Liver (tissue), 3 donors: ENCODE measurements around the gene GPD2.

ENCODE experiments used
- ATF3 ChIP-seq: IDR thresholded peaks from 2 replicates; pipeline ENCODE4 v1.6.1; 2016; ENCODE audit warnings: antibody characterized with exemption
- CTCF ChIP-seq: fragments of 150-350 bp; IDR thresholded peaks from 2 replicates; pipeline ENCODE4 v1.5.1; 2017; ENCODE audit warnings: improper control_type of control experiment, low read depth, low read length; ENCODE audit not compliant: missing input control
- REST ChIP-seq: IDR thresholded peaks from 2 replicates; pipeline ENCODE4 v1.6.1; 2016; ENCODE audit warnings: antibody characterized with exemption, mild to moderate bottlenecking
- YY1 ChIP-seq: IDR thresholded peaks from 2 replicates; pipeline ENCODE4 v1.6.1; 2016; ENCODE audit warnings: antibody characterized with exemption, mild to moderate bottlenecking
- donor health status: healthy.
- donor health status: healthy.

- no peak for TF ChIP-seq CTCF
- no peak for TF ChIP-seq ATF3
- TF ChIP-seq YY1, result peak; percentile 77
- TF ChIP-seq REST, result peak; percentile 76
These were observed 36.8 kb upstream of the GPD2 start for GRCh38 chr2:156399224-156399949.
